Activated CD4-positive, alpha-beta T cell treated with anti-CD3 and anti-CD28 coated beads, Interleukin-2, amount 50 U/mL, for 16 hours (primary cell): ENCODE results near the gene PARD3.
"Not testable (repeated sequence)": the region's sequence is repeated elsewhere in the genome, so short reads cannot be mapped to it uniquely, and the experiment has no call there.

Experiments
- DNase-seq: peaks from one replicate; pipeline ENCODE4 v3.0.0-alpha.2; 2020

PARD3 gene

DNA sequence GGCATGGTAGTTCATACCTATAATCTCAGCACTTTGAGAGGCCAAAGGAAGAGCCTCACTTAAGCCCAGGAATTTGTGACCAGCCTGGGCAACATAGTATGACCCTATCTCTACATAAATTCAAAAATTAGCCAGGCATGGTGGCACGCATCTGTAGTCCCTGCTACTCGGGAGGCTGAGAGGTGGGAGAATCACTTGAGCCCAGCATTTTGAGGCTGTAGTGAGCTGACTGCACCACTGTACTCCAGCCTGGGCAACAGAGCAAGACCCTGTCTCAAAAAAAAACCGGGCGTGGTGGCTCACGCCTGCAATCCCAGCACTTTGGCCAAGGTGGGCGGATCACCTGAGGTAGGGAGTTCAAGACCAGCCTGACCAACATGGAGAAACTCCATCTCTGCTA is 19.8 kb downstream of the PARD3 start:
- DNase-seq, result no peak

DNA sequence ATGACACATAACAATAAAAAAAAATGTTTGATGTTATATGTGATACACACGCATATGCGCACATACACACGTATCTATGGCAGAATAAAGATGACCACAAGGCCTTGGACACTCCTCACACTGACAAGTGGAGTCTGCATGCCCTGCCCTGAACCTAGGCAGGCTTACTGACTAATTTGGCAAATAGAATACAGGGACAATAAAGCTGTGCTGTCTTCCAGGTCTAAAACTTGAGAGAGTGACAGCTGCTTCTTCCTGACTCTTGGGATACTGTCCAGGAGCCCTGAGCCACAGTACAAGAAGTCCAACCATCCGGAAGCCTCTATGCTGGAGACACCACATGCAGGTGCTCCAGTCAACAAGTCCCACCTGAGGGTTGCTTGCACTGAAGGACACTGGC is 20.3 kb downstream of the PARD3 start:
- DNase-seq, result no peak

DNA sequence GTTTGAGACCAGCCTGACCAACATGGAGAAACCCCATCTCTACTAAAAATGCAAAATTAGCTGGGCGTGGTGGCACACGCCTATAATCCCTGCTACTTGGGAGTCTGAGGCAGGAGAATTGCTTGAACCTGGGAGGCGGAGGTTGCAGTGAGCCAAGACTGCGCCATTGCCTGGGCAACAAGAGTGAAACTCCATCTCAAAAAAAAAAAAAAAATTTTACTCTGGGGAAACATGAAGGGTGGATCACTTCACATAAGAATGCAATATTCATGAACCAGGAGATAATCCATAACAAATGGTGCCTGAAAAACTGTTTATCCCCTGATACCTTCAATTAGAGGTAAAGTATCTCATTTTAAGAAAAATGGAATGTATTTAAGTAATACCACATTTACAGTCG is 21.5 kb downstream of the PARD3 start:
- DNase-seq, result not testable (repeated sequence)

DNA sequence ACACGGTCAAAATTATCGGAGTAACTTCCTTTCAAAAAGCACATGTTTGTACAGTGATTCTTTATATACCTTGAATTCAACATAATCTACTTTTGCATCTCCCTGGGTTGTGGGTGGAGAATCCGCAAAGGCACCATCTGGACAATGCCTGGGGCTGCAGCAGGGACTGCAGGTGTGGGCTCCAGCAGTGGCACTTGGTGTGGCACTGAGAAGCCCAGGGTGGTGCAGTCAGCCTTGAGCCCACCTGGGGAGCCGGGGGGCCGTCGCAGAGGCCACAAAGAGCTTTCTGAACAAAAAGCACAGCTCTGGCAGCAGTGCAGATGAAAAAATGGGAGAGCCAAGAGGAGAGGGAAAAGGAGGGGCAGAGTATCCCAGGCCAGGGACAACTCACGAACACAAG is 22.2 kb downstream of the PARD3 start:
- DNase-seq, result no peak

DNA sequence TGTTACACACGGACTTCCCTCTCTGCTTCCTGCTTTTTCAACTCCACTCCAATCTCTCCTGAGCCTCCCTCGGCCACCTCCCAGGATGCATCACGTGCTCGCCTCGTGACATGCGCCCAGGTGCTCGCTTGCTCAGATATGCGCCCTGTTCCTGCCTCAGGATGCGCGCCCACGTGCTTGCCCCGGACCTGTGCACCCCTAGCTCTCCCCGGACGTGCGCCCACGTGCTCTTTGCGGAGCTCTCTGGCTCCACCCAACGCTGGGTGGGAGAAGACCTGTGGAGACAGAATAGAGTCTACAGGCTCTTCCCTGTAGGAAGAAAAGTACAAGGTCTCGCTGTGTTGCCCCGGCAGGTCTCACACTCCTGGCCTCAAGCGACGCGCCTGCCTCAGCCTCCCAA is 23.1 kb downstream of the PARD3 start:
- DNase-seq, result no peak

DNA sequence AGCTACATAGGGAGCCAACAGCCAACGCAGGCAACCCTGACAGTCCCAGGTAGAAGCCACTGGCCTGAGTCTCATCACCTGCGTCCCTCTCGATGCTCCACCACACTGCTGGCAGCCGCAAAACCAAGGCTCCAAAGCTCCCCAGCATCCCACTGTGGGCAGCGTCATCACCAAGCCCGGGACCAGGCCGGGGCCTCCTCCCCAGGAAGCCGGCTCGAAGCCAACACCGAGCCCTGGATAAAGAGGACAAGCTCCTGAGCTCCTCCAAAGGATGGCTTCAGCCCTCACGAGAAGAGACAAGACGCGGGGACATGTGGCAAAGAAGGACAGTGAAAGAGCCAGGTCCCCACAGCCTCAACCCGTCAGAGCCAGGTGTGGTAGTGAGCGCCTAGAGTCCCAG is 23.9 kb downstream of the PARD3 start:
- DNase-seq, result no peak

DNA sequence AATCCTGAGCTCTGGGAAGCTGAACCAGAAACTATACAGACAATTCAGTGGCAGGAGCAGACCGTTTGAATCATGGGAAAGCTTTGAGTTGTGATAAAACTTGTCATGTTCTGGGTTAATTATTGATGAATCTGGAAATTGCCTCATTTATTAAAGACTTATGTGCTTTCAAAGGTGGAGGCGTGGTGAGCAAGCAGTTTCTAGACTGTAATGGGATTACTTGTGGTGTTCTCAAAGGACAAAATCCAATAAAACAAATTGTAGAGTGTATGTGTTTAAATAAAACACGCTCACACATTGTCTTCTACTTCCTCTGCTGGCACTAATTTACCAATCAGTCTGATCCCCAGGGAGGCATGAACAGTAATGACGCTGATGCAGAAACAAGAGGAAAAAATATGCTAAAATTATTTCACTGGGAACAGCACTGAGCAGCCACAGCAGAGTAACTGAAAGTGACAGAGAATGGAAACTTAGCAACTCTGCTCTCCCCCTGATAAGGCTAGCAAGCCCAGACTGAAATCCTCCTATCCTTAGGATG is 25.1 kb downstream of the PARD3 start:
- no peak for DNase-seq

DNA sequence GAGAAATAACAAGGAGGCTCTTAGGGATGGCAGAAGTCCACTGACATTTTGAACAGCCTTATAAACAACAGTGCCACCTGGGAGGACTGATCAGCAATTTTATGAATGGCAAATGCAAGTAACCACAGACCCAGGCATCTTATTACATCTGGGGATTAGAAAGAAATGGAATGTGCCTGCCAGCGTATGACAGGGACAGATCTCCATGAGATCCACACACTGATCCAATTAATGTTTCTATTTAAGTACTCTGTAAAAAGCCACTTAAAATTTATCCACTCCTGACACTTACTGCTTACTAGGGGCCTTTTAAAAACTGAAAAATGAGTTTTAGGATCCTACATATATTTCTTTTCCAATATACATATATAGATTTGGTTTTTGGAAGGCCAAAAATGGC is 28.6 kb downstream of the PARD3 start:
- DNase-seq, result no peak

DNA sequence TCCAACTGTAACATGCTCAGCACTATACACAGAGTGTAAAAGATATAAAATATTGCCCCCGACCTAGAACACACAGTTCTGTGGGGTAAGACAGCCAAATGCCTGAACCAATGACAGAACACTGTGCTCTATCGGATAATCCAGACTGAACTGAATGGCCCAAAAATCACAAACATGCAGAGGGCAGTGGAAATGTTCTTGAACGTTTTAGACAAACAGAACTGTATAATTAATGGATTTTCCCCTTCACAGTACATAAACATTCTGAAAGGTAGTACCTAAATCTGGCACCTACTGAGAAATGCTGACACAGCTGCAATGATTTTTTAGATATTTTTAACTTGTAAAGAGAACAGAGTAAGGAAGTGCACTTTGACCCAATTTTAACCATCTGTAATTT is 33.4 kb downstream of the PARD3 start:
- no peak for DNase-seq

DNA sequence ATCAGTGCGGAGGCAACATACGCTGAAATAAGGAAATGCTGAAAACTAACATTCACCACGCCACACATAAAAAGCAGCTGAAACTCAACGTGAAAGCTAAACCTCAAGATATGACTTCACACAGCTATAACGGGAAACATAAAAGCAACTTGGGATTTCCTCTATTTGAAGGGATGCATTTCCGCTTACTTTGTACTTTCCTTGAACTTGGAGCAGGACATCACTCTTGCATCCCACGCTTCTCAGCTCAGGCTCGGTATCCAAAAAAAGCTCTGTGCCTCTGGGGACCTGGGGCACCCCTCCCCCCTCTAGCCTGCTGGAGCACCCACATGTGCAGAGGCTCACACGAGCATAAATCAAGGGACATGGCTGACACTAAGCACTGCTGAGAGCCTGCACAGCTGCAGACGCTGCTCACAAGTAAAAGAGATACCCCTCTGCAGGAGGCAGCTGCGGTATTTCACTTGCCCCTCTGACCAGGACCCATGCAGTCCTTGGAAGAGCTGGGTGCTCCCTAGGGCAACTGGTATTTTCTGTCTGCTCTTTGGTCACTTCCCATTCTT is 34.2 kb downstream of the PARD3 start:
- peak; percentile 2 for DNase-seq

DNA sequence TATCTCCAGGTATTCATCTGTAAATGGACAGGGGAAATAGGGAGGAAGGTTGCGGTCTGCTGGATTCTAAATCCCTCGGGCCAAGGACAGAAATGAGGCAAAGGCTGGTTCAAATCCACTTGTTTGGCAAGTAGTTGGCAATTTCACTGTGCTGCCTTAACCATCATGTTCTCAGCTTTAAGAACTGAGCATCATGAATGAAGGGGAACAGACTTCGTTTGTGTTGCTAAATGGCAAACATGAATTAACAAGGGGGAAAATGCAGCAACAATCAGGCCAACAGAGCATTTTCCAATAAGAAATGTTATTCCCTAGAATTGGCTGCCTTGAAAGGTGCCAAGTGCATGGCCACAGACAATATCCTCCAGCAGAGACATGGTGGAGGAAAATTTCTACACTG is 36.9 kb downstream of the PARD3 start:
- DNase-seq, result no peak

DNA sequence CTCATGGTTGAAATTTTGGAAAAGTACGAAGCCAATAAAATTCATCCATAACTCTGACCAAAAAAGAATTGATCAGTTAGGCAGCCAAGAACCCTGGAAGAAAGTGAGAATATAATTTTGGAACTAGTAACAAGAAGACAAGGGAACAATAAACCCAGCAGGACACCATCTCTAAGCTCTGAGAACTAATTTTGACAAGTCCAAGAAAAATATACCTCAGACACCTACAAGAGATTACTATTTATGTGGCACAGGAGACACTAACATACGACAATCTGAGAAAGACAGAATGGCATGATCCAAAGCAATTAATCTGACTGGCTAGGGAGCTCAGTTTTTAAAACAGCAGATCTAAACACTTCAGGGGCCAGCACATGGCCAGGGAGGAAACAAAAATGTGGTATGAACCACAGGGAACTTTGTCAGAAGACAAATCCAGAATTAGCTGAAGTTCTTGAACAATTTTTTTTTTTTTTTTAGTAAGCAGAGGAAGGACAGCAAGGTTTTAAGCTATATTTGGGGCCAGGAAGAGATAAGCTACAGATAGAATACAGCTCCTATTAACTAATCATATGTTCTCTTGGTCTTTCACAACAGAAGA is 38.9 kb downstream of the PARD3 start:
- no peak for DNase-seq

DNA sequence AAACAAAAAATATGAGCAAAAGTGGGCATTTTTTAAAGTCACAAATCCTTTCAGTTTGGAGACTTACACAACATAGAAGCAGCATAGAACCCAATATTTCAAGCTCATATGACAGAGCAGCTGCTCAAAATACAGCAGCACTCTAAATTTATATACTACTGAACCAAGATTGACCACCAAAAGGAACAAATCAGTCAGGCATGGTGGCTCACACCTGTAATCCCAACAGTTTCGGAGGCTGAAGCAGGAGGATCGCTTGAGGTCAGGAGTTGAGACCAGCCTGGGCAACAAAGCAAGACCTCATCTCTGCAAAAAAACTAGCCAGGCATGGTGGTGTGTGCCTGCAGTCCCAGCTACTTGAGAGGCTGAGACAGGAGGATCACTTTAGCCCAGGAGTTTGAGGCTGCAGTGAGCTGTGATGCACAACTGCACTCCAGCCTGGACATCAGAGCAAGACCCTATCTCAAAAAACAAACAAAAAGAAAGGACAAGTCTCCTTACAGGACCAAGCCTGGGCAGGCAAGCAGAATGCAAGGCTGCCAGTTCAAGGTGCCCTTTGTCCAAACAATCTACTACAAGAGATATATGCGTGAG is 40.0 kb downstream of the PARD3 start:
- no peak for DNase-seq

DNA sequence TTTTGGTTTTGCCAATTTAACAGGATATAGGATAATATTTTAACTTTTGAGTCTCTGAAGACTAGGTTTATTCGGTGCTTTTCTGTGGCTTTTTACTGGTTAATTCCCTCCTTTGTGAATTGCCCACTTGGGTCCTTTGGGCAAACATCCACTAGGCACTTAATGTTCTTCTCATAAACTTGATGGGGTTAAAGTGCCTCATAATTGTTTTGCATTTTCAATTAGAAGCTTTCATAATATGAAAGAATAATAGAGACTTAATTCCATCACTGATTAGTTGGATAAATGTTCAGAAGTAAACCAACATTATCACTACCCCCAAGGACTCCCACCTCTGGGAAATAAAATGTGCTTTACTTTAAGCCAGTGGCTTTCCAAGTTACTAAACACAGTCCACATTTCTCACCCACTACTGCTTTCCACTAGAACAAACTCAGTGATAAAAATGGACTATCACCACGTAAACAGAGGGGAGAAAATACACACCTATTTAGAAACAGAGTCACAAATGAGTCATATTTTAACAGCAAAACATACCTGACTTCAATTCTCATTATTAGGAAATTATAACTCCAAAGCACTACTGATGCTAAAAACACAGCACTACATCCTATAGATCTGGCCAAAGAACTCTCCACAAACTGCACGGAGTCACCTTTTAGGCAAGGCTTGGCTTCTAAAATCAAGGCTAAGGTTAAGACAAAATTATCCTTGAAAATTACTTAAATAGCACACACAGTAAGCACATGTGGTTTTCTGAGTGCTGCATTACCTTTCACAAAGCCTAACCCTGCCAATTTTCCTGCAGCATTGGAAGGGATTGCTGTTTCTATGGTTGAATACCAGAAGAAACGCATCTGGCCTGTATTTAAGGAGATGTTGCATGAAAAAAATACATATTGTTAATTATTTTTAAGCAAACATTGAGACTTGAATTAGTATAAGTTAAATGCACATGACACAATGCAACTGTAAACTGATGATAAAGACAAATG is 41.2 kb downstream of the PARD3 start:
- no peak for DNase-seq

DNA sequence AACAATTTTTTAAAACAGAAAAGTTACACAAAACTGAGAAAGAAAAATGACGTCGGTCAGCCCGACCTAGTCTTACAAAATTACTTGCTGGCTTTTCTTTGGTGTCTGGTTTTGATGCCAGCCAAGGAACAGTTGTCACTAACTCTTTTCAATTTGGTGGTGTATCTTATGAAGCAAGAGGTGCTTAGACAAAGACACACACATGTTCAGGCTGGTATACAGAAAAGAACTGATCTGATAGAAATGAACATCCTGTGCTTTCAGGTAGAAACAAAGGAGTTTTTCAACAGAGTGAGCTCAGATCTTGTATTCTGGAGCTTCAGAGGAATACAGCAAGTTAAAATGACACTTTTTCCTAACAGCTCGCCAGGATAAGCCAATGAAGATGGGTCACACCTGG is 43.6 kb downstream of the PARD3 start:
- DNase-seq, result no peak

DNA sequence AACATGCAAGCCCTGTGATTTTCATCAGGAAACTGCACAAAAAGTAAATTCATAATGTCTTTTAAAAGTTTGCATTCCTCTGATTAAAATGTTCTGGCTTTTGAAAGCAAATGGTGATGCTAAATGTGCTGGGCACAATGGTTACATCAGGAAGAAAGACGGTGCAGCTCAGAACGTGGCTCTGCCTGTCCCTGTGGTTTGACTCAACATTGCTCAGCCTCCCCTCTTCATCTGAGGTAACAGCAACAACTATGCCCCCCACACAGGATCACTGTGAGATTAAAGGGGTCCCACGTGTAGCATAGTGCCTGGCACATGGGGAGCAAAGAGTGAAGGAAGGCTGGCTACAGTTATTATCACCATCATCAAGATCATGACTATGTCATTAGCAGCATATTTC is 44.0 kb downstream of the PARD3 start:
- DNase-seq, result no peak

DNA sequence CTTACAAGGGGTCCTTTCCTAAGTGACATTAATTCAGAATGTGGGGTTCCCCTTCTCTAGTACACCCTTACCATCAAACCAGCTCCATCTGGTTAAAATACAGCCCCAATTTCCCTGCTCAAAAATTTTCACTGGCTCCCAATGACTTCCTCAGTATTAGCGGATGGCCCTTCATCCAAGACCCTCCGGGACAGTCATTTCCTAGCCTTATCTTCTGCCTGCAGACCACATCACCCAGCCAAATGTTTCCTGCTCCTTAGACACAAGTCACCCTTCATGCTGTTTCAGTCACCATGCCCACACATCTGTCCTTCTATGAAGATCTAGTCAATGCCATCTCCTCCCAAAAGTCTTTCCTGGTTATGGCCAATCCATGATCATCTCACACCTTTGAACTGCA is 45.2 kb downstream of the PARD3 start:
- DNase-seq, result no peak

DNA sequence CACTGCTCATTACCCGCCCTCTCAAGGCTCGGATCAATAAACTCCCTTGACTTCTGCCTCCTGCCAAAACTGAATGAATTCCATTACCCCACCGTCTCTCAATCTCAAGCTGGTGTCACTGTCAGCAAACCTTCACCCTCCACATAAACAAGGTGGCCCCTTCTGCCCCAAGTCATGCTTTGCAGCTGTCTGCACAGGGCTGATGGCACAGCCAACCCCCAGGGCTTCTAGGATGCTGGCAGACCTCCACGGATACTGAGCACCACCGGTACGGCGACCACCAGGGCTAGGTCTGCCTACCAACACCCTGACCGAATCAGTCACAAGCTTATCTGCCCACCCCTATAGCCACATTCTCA is 46.1 kb downstream of the PARD3 start:
- no peak for DNase-seq

DNA sequence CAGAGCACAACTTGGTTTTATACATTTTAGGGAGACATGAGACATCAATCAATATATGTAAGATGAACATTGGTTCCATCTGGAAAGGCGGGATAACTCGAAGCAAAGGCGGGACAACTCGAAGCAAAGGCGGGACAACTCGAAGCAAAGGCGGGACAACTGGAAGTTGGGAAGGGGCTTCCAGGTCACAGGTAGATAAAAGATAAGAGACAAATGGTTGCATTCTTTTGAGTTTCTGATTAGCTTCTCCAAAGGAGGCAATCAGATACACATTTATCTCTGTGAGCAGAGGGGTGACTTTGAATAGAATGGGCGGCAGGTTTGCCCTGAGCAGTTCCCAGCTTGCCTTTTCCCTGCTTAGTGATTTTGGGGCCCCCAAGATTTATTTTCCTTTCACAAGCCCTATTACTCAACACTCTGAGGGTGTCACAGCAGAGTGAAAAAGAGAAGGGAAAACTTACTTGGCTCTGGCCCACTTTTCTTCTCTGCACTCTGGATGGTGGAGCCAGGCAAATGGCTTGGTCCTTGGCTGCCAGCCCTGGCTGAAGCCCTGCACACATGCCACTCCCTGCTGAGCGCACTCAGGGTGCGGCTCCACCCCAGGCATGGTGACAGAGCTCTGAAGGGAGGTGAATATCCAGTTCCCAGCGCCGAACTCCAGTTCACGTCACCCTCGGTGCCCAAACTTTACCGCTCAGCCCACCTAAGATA is 46.7 kb downstream of the PARD3 start:
- DNase-seq, result no peak

DNA sequence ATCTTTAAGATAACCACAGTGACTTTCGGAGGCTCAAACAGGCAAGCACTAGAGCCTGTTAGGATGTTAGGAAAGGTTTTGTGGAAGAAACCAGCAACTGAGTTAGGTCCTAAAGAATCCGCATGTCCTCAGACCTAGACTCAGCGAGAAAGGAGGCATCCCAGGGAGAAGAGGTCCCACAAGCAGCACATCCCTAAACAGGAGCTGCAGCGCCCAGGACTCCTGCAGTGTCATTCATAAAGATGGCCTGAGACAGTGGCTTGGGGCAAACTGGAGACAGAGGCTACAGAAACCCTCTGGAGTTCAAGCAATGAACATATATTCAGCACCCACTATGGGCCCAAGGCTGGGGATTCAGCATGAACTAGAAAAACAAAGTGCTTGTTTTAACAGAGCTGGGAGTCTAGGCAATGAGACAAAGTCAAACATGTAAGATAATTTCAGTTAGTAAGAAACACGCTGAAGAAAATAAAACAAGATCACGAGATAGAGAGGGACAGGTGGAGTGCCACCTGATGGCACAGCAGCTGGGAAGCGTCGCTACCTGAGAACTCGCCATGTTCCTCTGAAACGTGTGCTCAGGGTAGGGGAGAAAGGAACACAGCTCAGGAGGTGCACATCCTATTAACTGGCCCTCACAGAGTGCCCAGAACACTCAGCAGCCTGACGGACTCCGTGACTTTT is 48.1 kb downstream of the PARD3 start:
- DNase-seq, result no peak

DNA sequence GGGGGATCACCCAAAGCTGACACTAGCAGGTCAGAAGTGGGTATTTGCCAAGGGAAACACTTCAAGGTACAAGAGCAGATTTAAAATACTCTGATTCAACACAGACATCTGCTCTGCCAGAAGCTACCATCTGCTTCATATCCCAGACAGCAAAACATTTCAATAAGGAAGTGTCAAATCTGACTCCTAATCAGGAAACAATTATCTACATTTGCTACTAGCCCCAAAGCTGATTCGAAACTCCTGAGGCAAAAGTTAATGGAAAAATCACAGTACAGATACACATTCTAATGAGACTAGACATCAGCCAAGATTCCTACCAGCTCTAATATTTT is 48.9 kb downstream of the PARD3 start:
- DNase-seq, result no peak

DNA sequence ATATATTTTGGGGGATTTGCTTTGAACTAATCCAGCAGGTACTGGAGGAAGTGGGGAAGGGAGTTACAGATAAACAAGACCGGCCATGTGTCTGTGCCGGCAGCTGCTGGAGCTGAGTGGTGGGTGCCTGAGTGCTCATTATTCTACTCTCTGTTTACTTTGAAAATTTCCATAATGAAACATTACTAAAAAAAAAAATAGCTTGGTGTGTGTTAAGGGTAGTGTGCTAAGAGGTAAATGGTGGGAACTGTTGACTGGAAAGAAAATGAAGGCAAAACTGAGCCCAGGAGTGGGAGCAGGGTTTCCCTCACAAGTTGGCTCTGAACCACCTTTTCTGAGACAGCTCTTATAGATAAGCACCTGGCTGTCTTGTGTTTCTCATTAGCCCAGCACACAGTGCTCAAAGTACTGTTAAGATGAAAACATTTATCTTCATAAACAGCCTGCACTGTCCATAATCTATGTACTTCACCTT is 50.6 kb downstream of the PARD3 start:
- no peak for DNase-seq
